NOMO-1 treated with DMSO at 0.1 percent for 48 hours (cell line): Measurements from ENCODE around the gene GJD3.
A peak's percentile ranks its signal among the peaks of the same experiment; 100 is the strongest.

Experiments used
- DNase-seq: peaks from one replicate; lab custom pipeline; 2025; ENCODE audit not compliant: unreplicated experiment; lab: John Stamatoyannopoulos, UW

Gene GJD3

DNA sequence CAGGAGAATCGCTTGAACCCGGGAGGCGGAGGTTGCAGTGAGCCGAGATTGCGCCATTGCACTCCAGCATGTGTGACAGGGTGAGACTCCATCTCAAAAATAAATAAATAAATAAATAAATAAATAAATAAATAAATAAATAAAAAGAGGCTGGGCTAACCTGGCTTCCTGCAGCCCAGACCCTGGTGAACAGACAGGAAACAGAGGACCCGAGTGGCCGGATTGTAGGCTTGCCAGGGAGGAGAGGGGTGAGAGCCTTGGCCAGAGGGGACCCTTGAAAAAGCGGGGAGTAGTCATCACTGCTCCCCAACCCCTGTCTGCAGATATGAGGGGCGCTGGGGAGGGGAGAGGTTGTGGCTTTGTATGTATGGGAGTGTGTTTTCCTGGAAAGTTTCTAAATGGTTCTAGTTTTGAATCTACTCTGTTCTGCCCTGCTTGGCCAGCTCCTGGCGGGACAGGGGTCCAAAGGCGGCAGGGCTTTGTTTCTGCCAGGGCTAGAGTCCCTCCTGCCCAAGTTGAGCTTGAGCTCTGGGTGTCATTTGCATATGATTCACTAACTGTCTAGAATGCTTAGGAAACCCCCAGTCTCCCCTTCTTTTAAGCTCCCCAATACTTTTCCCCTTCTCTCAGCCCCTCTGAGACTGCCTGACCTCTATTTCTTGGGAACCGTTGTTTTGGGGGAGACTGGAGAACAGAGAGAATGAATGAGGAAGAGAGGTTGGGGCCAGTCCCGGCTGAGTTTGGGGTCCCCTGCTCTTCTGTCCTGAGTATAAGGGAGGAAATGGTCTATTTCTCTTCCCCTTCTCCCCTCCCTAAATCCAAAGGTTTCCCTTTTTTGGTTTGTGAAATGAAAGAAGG, 39.2 kb downstream of the GJD3 start:
- DNase-seq, result no peak

DNA sequence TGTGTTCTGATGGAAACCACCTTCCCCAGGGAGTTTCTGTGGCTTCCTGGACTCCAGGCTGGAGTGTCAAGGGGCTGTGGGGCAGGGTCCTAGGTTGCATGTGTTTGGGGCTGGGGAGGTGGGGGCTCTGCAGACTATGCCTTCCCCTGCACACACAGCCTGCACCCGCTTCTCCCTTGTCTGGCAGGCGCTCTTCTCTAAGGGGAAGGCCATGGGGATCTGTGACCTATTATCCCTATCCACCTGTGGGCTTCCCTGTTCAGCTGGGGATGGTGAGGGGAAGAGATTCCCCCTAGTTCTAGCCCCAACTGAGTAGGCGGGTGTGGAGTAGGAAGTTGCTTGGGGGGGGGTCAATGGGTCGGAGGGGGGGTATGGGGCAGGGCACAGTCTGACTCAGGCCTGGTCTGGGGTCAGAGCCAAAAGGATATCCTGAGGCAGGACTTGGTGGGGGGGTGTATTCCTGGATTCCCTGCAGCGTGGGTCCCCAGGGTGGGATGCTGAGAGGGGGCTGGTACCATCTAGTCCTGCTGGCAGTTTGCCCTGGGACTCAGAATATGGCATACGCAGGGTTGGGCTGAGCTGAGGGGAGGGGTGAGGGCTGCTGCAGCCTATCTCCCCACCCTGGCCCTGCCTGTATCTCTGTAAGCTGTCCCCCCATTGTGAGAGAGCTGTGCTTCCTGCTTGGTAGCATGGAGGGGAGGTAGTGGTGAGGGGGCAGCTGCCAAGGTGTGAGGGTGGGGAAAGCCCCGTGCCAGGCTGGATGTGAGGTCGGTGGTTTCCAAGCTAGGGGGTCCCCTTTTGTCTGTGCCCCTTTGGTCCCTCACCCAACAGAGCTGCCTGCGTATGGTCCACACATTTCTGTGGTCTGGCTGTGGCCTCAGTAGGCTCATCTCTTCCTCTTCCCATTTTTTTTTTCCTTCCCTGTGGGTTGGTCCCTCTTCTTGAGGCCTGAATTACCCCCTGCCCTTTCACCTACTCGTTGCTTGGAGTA, 40.9 kb downstream of the GJD3 start:
- DNase-seq, result no peak

DNA sequence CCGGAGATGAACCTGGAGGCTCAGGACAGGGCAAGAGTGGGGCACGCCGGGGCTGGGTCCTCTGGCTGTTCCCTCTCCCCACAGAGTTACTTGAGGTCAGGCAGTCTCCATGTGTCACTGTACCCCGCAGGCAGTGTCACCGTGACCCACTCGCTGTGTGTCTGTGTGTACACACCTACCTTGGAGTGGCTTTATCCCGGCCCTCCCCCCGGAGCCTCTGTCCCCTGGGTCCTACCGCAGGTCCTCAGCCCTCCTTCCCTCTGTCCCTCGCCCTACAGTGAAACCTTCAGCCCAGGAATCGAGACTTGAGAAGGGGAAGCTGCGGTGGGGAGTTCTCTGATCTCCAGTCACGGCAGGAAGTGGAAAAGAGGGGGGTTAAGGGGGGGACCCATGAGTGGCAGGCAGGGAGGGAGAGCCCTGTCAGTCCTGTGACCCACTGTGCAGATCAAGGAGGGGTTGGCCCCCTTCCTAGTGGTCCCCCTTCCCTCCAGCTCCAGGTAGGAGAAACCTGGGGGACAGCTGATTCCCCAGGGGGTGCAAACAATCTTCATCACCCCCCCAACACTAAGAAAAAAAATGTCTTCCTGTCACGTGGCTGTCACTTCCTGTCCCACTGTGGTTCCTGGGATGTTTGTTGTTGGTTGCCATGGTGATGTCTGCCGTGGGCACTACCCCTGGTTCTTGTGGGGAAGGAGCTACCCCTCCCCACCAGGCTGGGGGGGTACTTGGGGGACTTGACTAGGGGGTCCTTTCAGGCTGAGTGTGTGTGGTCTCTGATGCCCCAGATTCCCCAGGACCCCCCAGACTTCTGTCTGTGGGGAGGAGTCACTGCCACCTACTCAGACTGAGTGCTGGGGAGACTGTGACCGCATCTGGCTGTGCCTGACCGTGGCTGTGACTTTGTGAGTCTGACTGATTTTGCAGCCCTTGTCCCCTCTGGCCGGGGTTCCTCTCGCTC, 41.9 kb downstream of the GJD3 start:
- DNase-seq, result peak; percentile 98

DNA sequence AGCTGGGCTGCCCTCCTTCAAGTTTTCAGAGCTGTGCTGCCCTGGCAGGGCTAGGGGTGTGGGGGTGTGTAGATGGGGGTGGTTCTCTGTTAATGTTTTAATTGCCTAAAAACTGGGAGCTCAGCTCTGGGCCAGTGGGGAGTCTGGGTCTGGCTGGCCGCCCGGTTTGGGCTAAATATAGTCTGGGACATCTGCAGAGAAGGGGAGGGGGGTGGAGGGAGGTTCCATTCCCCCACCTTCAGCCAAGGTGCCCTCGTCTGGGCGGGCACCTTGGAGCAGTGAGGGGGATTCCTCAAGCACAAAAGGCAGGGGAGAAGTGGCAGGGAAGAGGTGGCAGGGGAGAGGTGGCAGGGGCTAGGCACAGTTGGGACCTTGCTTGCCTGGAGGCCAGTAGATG, 42.6 kb downstream of the GJD3 start:
- no peak for DNase-seq

DNA sequence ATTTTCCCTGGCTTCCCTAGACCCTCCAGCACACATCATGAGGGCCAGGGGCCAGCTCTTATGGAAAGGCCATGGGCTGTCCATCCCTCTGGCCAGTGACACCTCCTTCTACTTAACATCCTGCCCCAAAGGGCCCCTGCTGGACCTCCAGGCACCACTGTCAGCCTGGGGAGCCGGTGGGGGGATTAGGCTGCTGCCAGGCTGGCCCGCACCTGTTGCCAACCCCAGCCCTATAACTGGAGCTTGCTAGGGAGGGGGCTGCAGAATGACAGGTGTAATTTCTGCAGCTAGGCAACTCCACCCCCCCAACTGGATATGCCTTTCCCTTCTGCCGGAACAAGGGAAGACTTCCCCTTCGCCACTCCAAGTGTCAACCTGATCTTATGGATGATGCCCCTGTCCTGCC, 43.0 kb downstream of the GJD3 start:
- DNase-seq, result no peak

GRCh38 chr17:40320756-40321523, 43.6 kb downstream of the GJD3 start:
- DNase-seq, result no peak

DNA sequence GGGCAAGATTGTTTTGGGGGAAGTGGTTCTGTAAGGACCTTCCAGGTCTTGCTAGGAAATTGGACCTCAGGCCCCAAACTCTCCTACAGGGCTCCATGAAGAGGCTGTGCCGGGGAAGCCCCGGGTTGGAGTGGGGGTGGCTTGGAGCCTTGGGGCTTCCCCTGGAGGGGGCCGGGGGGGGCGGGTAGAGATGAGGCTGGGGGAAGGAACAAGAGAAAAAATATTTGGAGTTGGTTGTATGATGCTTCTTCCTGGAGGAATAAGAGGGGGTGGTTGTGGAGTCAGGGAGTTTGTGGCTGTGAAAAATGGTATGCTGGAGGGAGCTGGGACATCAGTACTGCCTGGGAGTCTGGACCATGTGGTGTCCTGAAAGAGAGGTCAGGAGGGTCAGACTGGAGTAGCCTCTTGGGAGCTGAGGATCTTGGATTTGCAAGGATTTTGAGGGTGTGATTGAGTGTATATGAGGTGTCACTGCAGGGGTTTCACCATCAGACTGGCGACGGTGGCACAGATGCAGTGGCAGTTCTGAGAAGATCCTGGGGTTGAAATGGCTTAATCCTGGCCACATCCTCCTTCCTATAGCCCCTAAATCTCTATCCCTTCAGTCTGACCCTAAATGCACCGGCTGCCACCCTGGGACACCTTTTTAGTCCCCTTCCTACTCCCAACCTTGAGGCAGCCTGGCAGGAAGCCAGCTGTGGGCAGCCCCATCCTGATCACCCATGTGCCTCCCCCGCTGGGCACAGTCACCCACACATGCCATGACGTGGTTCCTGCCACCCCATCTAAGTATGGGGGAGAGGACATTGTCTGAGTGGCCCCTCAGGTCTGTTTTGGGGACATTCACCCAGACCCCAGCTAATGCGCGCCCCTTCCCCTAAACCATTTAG, 44.6 kb downstream of the GJD3 start:
- DNase-seq, result no peak

- no peak for DNase-seq
Measured at GRCh38 chr17:40318830-40319391, 45.6 kb downstream of the GJD3 start.

GRCh38 chr17:40317880-40318829, 46.4 kb downstream of the GJD3 start:
- peak; percentile 95 for DNase-seq

- peak; percentile 52 for DNase-seq
Measured at GRCh38 chr17:40317345-40317873, 47.1 kb downstream of the GJD3 start.

DNA sequence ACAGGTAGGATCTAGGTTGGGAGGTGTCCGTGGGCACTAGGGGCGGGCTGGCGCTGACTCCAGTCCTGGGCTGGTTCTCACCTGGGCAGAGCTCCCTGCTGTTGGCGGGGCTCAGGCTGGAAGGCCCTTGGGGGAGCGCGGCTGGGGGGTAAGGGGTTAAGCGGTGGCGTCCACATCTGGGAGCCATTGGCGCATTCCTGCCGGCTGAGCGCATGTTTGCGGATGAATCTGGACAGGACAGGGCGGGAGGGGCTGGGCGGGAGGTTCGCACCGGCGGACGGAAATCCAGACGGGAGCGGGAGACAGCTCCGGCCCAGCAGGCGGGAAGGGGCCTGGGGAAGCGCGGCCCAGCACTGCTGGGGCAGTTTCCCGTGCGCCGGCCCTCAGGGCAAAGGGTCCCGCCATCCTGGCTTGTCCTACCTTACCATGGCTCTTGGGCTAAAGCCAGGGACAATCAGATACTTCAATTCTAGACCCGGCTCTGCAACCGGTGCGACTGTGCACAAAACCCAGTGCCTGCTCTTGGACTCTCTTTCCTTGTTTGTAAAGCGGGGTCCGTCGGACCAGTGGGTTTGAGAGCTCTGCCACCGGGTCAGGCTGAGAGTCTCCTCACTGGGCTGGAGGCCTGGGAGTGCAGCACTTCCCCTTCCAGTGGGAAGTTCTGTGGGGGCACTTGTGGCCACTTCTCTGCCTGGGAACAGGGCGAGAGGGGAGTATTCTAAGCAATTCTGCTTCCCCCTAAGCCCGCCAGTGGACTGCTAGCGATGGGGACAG, 47.8 kb downstream of the GJD3 start:
- DNase-seq, result peak; percentile 19

- peak; percentile 11 for DNase-seq
Measured at GRCh38 chr17:40315678-40316570, 48.6 kb downstream of the GJD3 start.

DNA sequence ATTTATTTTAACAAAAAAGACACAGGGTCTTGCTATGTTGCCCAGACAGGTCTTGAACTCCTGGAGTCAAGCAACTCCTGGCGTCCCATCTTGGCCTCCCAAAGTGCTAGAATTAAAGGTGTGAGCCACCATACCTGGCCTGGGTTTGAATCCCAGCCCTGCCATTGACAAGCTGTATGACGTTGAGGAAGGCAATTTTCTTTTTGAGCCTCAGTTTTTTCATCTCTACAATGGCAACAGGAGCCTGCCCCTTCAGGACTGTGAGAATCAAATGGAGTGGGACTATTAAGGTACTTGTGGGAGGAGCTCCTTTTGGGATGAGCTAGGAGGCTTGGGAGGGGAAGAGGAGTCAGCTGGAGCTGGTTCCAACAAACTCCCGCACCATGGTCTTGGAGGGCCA, 49.3 kb downstream of the GJD3 start:
- no peak for DNase-seq

DNA sequence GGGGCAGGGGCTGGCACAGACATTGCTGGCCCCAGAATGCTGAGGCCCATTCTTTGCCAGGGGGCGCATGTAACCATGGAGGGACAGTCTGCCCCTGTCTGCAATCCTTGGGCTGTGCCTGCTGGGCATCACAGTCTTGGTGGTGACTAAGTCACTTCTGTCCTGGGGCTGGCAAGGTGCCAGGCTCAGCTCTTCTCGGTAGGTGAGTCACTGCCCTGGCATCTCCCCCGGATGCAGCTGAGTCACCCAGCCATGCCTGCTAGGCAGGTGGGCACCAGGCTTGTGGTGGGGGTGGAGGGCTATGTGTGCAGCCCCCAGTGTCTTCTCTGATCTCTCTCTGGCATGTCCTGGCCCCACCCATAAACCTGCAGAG, 50.0 kb downstream of the GJD3 start:
- DNase-seq, result peak; percentile 32
